ENCODE measurements around the gene SPEF2. TPM values are rescaled to one million over a fixed set of nuclear protein-coding genes. Genes with fewer than 3 reads are reported as not detected.

Gene SPEF2
- total RNA-seq, 1 experiment from 2014 or later = 0.87 TPM

DNA sequence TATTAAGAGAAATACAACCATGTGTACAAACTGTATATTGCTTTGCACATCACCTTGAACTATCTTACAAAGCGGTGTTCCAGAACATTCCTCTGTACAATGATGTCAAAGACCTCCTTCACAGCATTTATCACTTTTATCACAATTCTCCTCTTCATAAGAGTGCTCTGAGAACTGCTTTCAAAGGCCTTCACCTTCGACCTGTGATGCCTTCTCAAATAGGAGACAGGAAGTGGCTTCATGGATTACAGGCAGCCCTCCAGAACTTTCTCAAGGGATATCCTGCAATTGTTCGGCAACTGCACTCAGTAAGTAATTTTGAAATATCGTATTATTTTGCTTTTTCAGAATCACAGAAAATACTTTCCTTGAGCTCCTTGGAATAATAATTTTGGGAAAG, 171.1 kb downstream of the SPEF2 start:
- BruUV-seq (replicated peaks) = no TSS peak
- no peak overlapping the region for H3K4me3 ChIP-seq (ENCODE audit: low read depth in 2 of 2, low read length in 2 of 2)
- in situ Hi-C loops (cut with HindIII; ENCODE audit: low pct_unique_long_range_greater_than_20kb, low sequenced_read_pairs) (no loop called here), intact Hi-C loops (cut with micrococcal nuclease; ENCODE audit: unreplicated experiment) (no loop called here)
- DNase-seq (ENCODE audit: low read depth, low spot score) (no peak), ATAC-seq (no peak)
- ChIA-PET CTCF (no interaction called here), POLR2A (no interaction called here)
- no peaks in the 10 kb centered on the region for H3K4me1 ChIP-seq (ENCODE audit: control insufficient read depth, insufficient read depth, low read length)
- no peak for TF ChIP-seq POLR2AphosphoS5 (IDR thresholded peaks at IDR 0.05; ENCODE audit: low read depth, low read length)
- TF ChIP-seq, protein P1, sequence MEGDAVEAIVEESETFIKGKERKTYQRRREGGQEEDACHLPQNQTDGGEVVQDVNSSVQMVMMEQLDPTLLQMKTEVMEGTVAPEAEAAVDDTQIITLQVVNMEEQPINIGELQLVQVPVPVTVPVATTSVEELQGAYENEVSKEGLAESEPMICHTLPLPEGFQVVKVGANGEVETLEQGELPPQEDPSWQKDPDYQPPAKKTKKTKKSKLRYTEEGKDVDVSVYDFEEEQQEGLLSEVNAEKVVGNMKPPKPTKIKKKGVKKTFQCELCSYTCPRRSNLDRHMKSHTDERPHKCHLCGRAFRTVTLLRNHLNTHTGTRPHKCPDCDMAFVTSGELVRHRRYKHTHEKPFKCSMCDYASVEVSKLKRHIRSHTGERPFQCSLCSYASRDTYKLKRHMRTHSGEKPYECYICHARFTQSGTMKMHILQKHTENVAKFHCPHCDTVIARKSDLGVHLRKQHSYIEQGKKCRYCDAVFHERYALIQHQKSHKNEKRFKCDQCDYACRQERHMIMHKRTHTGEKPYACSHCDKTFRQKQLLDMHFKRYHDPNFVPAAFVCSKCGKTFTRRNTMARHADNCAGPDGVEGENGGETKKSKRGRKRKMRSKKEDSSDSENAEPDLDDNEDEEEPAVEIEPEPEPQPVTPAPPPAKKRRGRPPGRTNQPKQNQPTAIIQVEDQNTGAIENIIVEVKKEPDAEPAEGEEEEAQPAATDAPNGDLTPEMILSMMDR (IDR thresholded peaks at IDR 0.05) = no peak
- H3K36me3 ChIP-seq (ENCODE audit: control insufficient read depth, insufficient read depth, low read length) = no peaks in the 10 kb centered on the region
- no peak overlapping the region for H3K27ac ChIP-seq (ENCODE audit: low read length)
- no peaks in the 10 kb centered on the region for H3K9me3 ChIP-seq (ENCODE audit: control insufficient read depth, insufficient read depth, low read depth, low read length)
- no peaks in the 10 kb centered on the region for H3K27me3 ChIP-seq (ENCODE audit: control insufficient read depth, insufficient read depth, low read length)

GRCh38 chr5:35789732-35790456, 172.2 kb downstream of the SPEF2 start:
- Histone ChIP-seq H3K27ac (ENCODE audit: low read length) (no peak overlapping the region), H3K4me1 (ENCODE audit: control insufficient read depth, insufficient read depth, low read length) (no peaks in the 10 kb centered on the region), H3K36me3 (ENCODE audit: control insufficient read depth, insufficient read depth, low read length) (no peaks in the 10 kb centered on the region), H3K27me3 (ENCODE audit: control insufficient read depth, insufficient read depth, low read length) (no peaks in the 10 kb centered on the region), H3K9me3 (ENCODE audit: control insufficient read depth, insufficient read depth, low read depth, low read length) (no peaks in the 10 kb centered on the region), H3K4me3 (ENCODE audit: low read depth in 2 of 2, low read length in 2 of 2) (no peak overlapping the region)
- intact Hi-C loops (cut with micrococcal nuclease; ENCODE audit: unreplicated experiment) (no loop called here), in situ Hi-C loops (cut with HindIII; ENCODE audit: low pct_unique_long_range_greater_than_20kb, low sequenced_read_pairs) (no loop called here)
- BruUV-seq (replicated peaks) = no TSS peak
- DNase-seq (ENCODE audit: low read depth, low spot score) (no peak), ATAC-seq (no peak)
- ChIA-PET CTCF (no interaction called here), POLR2A (no interaction called here)
- TF ChIP-seq TCF7L2 (IDR thresholded peaks at IDR 0.05; ENCODE audit: low read depth, low read length) = no peak
- no peak for TF ChIP-seq REST (IDR thresholded peaks at IDR 0.05; ENCODE audit: insufficient read depth in 1 of 2, low read depth in 2 of 2, low read length in 1 of 2)
- TF ChIP-seq, protein P1 (IDR thresholded peaks at IDR 0.05) = no peak
- no peak for TF ChIP-seq SIN3A (IDR thresholded peaks at IDR 0.05; ENCODE audit: borderline replicate concordance, insufficient read depth, low read depth, low read length)
- TF ChIP-seq POLR2AphosphoS5 (IDR thresholded peaks at IDR 0.05; ENCODE audit: low read depth, low read length) = no peak
